Astrocyte of the cerebellum (primary cell): ENCODE data around the gene NKX2-2.

ENCODE experiments used
- DNase-seq: peaks from one replicate; pipeline ENCODE4 v3.0.0-alpha.2; 2011; ENCODE audit warnings: low read depth
- H3K4me3 ChIP-seq: 2 replicates; pipeline ENCODE4 v1.5.1; 2011; ENCODE audit warnings: mild to moderate bottlenecking, low read depth, low read length, moderate library complexity
- in situ Hi-C: cut with HindIII; loops from 2 replicates; pipeline ENCODE4 v1.10.0; 2017; ENCODE audit warnings: low sequenced_read_pairs
- TF ChIP-seq, protein P1 (sequence below): IDR thresholded peaks from 2 replicates; pipeline ENCODE4 v1.5.1; 2012; ENCODE audit warnings: low read length, low read depth, moderate library complexity, mild to moderate bottlenecking; ENCODE audit errors: missing control alignments

NKX2-2 gene

DNA sequence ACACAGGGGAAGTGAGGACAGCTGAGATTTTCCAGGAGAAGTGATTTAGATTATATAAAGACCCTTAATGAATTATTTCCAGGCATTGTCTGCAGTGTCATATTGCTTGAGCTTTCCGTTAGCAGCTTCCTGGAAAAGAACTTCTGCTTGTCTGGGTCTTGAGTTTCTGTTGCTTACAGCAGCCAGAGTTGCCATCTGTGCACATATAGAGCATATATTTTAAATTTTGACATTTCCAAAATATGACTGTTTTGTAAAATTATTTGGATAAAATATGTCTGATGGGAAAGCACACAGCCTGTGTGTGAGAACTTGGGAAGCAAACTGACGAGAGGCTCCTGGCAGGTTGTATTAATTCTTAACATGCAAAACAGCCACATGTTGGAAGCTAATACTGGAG lies 21.0 kb upstream of the NKX2-2 start:
- no peak for DNase-seq
- TF ChIP-seq, protein P1, sequence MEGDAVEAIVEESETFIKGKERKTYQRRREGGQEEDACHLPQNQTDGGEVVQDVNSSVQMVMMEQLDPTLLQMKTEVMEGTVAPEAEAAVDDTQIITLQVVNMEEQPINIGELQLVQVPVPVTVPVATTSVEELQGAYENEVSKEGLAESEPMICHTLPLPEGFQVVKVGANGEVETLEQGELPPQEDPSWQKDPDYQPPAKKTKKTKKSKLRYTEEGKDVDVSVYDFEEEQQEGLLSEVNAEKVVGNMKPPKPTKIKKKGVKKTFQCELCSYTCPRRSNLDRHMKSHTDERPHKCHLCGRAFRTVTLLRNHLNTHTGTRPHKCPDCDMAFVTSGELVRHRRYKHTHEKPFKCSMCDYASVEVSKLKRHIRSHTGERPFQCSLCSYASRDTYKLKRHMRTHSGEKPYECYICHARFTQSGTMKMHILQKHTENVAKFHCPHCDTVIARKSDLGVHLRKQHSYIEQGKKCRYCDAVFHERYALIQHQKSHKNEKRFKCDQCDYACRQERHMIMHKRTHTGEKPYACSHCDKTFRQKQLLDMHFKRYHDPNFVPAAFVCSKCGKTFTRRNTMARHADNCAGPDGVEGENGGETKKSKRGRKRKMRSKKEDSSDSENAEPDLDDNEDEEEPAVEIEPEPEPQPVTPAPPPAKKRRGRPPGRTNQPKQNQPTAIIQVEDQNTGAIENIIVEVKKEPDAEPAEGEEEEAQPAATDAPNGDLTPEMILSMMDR, result no peak
- no peak overlapping the region for H3K4me3 ChIP-seq
- in situ Hi-C loops, result no loop called here

- TF ChIP-seq, protein P1, result no peak
- H3K4me3 ChIP-seq, result no peak overlapping the region
- in situ Hi-C loops, result no loop called here
- DNase-seq, result no peak
Measured at GRCh38 chr20:21534453-21534852, 20.6 kb upstream of the NKX2-2 start.

GRCh38 chr20:21529863-21530262 lies 16.0 kb upstream of the NKX2-2 start:
- no peak for DNase-seq

DNA sequence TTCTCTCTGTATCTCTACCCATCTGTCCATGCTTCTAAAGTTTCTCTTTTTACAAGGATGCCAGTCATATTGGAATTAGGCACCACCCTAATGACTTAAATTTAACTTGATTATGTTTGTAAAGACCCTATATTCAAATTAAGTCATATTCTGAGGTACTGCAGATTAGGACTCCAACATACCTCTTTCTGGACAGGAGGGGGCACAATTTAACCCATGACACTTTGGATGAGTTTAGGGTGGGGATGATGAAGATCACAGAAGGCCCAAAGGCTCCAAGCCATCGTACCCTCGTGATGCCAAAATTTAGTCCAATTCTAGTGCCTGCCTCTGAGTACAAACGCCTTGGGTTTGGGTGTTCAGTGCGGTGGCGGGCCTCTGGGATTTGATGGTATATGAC lies 15.0 kb upstream of the NKX2-2 start:
- in situ Hi-C loops, result no loop called here
- TF ChIP-seq, protein P1, result no peak

More at GRCh38 chr20:21529863-21530262, 16.0 kb upstream of the NKX2-2 start:
- TF ChIP-seq, protein P1, result peak; percentile 13
- in situ Hi-C loops, result no loop called here
- no peak overlapping the region for H3K4me3 ChIP-seq

DNA sequence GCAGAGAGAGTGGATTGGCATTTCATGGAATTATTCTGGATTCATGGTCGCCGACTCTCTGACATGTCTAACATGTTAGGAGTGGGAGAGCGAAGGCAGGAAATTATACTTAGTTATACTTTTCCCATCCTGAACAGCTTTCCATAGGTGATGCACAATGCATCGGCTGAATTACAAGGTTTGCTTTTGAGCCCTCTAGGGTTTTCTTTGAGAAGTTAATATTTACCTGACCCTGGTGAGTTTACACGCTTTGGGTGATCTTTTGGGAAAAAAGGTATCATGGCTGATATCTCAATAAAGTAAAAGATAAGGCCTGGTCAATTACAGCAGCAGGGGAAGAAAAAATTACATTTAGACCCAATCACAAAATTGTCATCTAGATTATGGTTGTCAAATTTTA lies 14.0 kb upstream of the NKX2-2 start:
- TF ChIP-seq, protein P1, result no peak
- no peak for DNase-seq
- in situ Hi-C loops, result no loop called here
- H3K4me3 ChIP-seq, result no peak overlapping the region

More for the DNA sequence above, 15.0 kb upstream of the NKX2-2 start:
- H3K4me3 ChIP-seq, result no peak overlapping the region
- no peak for DNase-seq

DNA sequence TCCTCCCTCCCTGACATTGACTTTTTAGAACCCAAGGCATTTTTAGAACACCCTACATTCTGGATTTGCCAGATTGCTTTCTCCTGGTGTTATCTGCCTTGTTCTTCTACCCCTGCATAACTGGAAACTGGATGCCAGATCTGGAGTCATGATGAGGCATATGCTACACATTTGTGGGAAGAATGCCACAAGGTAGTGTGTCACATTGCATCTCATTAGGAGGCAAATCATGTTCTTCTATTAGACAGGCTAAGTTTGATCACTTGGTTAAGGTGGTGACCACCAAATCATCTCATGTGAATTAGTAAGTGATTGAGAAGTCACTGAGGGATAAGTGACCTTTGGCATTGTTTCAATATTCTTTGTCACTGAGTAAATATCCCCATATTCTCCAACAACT lies 12.9 kb upstream of the NKX2-2 start:
- in situ Hi-C loops, result no loop called here
- DNase-seq, result no peak
- TF ChIP-seq, protein P1, result no peak

GRCh38 chr20:21523895-21524294 lies 10.0 kb upstream of the NKX2-2 start:
- TF ChIP-seq, protein P1, result no peak
- DNase-seq, result no peak
- in situ Hi-C loops, result no loop called here
- no peak overlapping the region for H3K4me3 ChIP-seq

More for the DNA sequence above, 12.9 kb upstream of the NKX2-2 start:
- no peak overlapping the region for H3K4me3 ChIP-seq
